Measurements from ENCODE around the gene IGSF9.

DNA sequence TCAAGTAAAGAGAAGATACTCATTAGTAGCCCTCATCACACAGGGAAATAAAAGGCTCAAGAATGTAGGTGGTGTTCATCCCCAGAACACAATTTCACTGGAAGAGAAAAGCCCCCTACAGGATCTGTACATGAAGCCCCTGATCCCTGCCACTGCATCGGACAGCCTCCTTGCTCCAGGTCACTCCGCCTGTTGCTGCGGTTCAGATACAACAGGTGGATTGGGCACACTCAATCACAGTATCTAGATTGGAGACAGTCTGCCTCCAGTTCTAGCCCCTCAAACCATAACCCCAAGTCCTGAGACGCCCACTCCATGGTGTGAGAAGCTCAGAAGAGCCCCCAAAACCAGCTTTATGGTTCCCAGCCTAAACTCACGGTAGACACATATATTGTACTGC lies 7.5 kb upstream of the IGSF9 start:
- TF ChIP-seq, protein P1, sequence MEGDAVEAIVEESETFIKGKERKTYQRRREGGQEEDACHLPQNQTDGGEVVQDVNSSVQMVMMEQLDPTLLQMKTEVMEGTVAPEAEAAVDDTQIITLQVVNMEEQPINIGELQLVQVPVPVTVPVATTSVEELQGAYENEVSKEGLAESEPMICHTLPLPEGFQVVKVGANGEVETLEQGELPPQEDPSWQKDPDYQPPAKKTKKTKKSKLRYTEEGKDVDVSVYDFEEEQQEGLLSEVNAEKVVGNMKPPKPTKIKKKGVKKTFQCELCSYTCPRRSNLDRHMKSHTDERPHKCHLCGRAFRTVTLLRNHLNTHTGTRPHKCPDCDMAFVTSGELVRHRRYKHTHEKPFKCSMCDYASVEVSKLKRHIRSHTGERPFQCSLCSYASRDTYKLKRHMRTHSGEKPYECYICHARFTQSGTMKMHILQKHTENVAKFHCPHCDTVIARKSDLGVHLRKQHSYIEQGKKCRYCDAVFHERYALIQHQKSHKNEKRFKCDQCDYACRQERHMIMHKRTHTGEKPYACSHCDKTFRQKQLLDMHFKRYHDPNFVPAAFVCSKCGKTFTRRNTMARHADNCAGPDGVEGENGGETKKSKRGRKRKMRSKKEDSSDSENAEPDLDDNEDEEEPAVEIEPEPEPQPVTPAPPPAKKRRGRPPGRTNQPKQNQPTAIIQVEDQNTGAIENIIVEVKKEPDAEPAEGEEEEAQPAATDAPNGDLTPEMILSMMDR (IDR thresholded peaks at IDR 0.05; ENCODE audit: insufficient read depth, low read depth, low read length), result no peak
- TF ChIP-seq EZH2 (IDR thresholded peaks at IDR 0.05; ENCODE audit: insufficient read depth, low read length), result no peak
